OCI-LY7 (cell line): ENCODE measurements around the gene CCDC102B.

Experiments used
- EZH2phosphoT487 ChIP-seq: fragments of 200-600 bp; sonication (generic); IDR thresholded peaks from 2 replicates; pipeline ENCODE4 v1.6.1; 2018; ENCODE audit warnings: low read depth, borderline replicate concordance, mild to moderate bottlenecking, mixed run types, antibody characterized with exemption, low read length, moderate library complexity, mixed read lengths
- TF ChIP-seq, protein P1 (sequence below): fragments of 200-600 bp; sonication (generic); conservative IDR thresholded peaks from 2 replicates; pipeline ENCODE4 v1.5.1; 2014; ENCODE audit warnings: mild to moderate bottlenecking, antibody characterized with exemption, low read length, moderate library complexity, mixed read lengths

- TF ChIP-seq, protein P1, sequence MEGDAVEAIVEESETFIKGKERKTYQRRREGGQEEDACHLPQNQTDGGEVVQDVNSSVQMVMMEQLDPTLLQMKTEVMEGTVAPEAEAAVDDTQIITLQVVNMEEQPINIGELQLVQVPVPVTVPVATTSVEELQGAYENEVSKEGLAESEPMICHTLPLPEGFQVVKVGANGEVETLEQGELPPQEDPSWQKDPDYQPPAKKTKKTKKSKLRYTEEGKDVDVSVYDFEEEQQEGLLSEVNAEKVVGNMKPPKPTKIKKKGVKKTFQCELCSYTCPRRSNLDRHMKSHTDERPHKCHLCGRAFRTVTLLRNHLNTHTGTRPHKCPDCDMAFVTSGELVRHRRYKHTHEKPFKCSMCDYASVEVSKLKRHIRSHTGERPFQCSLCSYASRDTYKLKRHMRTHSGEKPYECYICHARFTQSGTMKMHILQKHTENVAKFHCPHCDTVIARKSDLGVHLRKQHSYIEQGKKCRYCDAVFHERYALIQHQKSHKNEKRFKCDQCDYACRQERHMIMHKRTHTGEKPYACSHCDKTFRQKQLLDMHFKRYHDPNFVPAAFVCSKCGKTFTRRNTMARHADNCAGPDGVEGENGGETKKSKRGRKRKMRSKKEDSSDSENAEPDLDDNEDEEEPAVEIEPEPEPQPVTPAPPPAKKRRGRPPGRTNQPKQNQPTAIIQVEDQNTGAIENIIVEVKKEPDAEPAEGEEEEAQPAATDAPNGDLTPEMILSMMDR, result no peak
- no peak for TF ChIP-seq EZH2phosphoT487
These were observed 19.5 kb upstream of the CCDC102B start for GRCh38 chr18:68778280-68778886.
